HT1080 (cell line): ENCODE data around the gene TDRD3. TPM values are rescaled to one million over a fixed set of nuclear protein-coding genes. Genes with fewer than 3 reads are reported as not detected.
A peak's percentile ranks its signal among the peaks of the same experiment; 100 is the strongest.

Source experiments
- DNase-seq: peaks from one replicate; pipeline ENCODE4 v3.0.0-alpha.2; 2015; ENCODE audit warnings: low read depth
- total RNA-seq: library from RNA; depleted of rRNA; stranded (reverse); fragments of >200 nt; shearing (Covaris generic); gene quantifications from 2 replicates; pipeline ENCODE4 v1.2.3, GENCODE V29; 2014

Gene TDRD3
- total RNA-seq, 1 experiment from 2014 or later, result 10.7 TPM

DNA sequence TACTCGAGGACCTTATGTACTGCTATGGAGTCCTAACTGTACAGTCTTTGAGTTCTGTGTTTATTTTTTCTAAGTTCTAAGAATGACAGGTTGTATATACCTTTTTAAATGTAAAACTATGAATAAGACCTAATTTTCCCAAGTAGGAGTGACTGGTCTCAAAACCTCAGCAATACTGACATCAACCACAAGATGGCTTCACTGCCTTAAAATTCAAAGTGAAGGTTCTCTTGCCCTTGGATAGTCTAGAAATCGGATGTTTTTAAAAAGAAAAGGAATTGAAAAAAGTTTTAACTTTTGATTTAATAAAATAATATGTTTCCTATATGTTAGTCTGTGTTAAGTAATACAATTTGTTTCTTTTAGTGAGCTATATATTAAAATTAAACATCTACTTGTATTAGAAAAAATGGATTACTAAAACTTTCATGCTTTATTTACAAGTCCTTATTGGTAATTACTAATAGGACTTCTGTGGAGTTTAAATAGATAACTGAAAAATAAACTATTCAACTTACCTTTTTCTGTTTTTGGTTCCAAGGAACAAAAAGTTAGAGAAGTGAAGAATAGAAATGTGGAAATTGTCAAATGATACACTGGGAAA, 52.0 kb downstream of the TDRD3 start:
- DNase-seq, result peak; percentile 23

DNA sequence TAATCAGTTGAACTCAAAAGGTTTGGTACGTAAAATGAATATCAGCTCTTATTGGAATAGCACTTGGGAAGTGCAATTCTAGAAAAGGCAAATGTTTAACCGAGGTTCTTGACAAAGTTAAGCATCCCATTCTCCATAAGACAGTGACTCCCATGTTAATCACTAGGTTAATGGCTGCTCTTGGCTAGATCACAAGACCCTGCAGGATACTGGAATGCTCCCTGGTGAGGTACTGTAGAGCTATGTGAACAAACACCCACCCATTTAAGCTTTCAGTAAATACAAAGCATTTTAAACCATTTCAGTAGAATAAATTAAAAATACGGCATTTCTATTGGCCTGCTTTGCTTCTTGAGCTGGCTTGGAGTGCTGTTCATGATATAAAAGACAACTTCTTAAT, 56.5 kb downstream of the TDRD3 start:
- peak; percentile 6 for DNase-seq

DNA sequence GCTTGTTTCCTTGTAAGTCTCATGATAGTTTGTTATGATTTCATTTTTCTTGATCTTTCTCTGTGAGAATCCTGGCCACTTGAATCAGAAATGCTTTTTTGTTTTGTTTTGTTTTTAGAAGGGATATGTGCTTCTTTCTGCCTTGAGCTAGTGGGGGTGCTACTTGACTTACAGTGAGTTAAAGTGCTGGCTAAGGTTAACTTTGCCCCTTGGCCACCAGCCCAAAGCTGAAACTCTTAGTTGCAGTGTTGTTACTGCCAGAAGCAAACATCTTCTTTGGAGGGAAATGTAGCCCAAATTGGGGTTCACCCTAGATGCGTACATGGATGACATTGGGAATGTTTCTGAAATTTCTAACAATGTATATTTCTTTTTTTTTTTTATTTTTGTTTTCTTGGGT, 57.4 kb downstream of the TDRD3 start:
- DNase-seq, result no peak

DNA sequence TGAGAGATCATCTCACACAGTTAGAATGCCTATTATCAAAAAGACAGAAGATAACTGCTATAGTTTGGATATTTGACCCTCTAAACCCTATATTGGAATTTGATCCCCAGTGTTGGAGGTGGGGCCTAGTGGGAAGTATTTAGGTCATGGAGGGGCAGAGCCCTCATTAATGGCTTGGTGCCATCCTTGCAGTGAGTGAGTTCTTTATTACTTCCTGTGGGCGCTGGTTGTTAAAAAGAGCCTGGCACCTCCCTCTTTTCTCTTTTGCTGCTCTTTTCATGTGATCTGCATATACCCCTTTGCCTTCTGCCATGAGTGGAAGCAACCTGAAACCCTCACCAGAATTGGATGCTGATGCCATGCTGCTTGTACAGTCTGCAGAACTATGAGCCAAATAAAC, 66.8 kb downstream of the TDRD3 start:
- peak; percentile 50 for DNase-seq

DNA sequence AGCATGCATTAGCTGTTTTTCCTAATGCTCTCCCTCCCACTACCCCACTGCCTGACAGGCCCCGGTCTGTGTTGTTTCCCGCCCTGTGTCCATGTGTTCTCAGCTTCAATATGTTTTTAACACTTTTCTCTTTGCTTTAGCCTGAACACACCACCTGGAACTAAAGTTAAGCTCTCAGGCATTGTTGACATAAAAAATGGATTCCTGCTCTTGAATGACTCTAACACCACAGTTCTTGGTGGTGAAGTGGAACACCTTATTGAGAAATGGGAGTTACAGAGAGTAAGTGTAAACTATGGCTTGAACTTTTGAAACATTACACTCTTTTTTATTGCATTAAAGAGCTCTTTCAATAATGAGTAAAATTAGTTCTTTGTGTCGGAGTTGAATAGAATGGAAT, 70.1 kb downstream of the TDRD3 start:
- no peak for DNase-seq

DNA sequence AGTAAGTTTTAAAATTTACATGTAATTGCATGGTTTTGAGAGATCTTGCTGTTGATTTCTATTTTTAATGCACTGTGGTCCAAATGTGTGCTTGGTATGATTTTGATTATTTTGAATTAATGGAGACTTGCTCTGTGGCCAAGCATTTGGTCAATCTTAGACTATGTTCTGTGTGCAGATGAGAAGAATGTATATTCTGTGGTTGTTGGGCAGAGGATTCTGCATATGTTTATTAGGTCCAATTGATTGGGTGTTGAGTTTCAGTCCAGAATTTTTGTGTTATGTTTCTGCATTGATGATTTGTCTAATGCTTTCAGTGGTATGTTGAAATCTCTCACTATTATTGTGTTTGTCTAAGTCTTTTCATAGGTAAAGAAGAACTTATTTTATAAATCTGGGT, 82.3 kb downstream of the TDRD3 start:
- DNase-seq, result no peak

DNA sequence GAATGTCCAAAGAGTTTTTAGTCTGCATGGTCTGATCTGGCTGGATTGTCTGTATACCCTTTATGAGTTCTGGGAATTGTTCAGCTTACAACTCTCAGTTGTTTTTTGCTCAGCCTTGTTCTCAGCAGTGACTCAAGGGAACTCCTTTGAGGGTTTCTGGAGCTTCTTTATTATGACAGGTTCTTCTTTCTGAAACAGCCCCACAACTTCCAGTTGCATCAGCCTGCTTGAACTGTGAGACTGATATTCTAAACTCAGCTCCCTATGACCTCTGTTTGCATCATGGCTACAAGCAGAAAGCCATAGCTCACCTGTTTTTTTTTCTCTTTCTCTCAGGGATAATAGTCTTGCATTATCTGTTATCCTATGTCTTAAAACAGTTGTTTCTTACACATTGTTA, 85.0 kb downstream of the TDRD3 start:
- DNase-seq, result no peak

DNA sequence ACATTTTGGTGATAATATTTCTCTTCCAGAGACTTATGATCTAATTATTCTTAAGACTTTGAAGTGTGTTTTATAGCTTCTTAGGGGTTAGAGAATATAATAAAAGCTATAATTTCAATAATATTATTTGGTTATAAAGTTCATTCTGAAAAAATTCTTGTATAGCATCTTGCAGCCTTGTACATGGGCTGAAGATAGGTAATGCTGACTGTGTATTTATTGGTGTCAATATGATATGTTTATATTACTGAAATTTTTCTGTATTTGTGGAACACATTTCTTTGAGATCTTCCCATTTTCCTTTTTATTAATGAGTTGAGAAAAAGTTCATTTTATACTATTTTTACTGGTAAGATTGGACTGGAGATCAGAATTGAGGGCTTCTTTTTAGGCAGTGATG, 87.8 kb downstream of the TDRD3 start:
- no peak for DNase-seq

DNA sequence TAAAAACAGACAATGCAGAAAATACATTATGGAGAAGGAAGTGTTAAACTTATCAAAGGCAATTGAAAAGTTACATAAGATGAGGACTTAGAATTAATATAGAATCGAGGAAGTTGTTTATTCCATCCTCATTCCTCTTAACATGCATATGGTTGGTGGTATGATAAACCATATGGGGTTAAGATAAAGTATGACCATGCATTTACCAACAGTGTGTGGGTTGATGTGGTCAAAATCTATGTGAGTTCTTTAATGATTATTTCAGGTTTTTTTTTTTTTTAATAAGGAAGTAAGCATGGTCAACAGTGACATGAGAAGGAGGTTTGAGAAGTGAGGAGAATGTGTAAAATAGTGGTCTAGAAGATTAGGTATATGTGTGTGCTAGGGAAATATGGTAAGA, 94.5 kb downstream of the TDRD3 start:
- DNase-seq, result no peak

DNA sequence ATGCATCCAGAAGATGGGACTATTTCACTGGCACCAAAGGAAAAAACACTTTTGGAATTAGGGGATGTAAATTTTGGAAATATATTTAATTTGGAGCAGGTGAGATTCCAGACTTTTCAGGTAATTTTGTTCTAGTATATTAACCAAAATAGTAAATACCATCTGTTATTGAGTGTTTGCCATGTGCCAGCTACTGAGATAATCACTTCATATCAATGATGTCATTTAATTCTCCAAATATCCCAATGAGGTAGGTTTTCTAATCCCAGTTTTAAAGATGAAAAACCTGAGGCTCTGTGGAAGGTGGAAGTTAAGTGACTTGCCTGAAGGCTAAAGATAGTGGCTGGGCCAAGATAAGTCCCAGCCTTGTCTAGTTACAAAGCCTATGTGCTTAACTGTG, 95.2 kb downstream of the TDRD3 start:
- DNase-seq, result no peak

DNA sequence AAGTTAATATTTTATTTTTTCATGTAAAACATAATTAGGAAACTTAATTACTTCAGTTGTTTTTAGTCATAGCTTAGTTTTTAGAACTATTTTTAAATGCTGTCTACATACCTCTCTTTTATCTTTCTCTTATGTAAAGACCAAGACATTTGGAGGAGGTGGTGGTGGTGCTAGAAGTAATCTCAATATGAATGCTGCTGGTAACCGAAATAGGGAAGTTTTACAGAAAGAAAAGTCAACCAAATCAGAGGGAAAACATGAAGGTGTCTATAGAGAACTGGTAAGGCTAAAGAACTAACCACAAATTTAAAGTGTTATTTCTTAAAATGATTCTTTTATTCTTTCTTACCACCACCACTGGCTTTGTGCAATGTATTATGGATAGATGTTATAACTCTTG, 97.3 kb downstream of the TDRD3 start:
- no peak for DNase-seq

DNA sequence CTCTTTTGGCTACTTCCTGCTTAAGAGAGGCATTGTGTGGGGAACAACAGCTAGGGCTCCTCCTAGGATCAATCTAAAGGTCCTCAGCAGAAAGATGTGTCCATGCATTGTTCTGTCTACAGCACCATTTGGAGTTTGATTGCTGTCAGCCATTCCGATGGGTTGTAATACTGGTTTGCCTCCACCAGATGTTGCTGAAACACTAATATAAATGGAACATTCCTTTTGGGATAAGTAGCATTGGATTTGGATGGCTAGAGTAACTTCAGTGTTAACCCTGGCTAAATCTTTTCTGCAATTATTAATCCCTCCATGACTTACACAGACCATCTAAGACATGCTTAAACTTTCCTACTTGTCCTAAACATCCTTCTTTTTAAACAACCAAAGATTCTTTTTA, 104.2 kb downstream of the TDRD3 start:
- peak; percentile 24 for DNase-seq

DNA sequence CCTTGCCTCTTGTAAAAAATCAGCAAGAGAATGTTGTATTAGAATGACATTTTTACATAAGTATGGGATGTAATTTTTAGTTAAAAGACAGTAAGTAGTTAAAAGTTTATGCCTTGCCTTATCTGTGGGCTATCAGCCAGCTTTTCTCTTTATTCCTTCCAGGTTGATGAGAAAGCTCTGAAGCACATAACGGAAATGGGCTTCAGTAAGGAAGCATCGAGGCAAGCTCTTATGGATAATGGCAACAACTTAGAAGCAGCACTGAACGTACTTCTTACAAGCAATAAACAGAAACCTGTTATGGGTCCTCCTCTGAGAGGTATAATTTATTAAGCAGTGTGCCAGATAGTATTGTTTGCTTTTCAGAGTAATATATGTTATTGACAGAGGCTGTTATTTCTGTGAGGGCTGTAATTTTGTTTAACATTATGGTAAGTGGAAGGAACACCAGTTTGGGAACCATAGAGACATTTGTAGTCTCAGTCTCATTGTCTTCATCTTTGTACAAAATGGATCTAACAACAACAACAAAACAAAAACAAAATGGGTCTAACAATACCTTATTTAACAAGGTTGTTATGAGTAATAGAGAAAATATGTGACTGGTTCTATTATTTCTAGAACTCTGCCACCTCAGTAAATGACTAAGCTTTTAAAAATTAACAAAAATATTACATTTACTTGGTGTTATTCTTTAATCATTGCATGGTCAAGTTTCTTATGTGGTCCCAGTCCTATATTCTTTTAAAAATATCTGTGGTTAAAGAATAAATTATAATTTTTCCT, 112.8 kb downstream of the TDRD3 start:
- peak; percentile 11 for DNase-seq

DNA sequence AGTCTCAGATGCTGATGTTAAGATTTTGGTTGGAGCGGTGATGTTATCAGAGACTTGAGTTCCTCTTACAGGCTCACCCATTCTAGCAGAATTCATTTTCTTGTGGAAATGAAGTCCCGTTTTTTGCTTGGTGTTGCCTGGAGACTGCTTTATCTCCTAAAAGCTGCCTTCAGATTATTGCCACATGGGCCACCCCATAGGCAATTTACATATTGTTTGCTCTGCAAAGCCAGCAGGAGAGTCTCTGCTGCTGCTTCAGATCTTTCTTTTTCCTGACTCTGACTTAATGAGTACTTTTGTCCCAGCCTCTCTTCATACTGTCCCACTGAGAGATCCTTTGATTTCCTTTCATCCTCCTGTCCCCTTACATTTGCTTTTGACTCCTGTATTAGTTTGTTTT, 114.6 kb downstream of the TDRD3 start:
- no peak for DNase-seq

DNA sequence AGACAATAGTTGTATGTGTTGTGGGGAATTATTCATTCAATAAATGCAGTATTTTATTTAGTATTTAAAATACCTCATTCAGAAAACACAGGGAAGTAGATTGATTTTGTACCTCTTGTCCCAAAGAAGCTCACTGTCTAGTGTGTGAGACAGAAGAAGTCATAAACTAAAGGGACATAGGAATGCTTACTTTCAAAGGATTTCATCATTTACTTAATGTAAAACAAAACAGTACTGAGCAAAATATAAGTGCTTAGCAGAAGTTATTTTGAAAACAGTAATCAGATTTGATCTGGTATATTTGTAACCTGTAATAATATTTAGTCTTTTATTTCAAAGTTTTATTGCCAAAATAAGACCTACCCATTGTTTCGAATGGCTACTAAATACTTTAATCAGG, 117.9 kb downstream of the TDRD3 start:
- no peak for DNase-seq

DNA sequence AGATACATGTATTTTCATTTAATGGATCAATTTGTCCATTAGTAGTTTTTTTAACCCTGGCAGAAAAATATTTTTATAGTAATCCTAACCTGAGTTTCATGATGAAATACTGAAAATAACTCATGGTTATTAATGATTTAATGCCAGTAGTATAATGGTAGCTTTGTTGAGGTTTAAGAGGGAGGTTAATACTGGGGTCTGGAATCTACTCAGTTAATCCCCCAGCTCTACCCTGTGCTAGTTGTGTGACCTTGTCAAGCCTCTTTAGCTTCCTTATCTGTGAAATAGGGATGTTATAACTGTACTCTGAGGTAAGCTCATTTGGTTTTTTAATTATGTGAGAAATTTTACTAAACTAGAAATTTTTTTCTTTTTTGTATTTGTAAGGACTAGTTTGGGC, 122.5 kb downstream of the TDRD3 start:
- no peak for DNase-seq

DNA sequence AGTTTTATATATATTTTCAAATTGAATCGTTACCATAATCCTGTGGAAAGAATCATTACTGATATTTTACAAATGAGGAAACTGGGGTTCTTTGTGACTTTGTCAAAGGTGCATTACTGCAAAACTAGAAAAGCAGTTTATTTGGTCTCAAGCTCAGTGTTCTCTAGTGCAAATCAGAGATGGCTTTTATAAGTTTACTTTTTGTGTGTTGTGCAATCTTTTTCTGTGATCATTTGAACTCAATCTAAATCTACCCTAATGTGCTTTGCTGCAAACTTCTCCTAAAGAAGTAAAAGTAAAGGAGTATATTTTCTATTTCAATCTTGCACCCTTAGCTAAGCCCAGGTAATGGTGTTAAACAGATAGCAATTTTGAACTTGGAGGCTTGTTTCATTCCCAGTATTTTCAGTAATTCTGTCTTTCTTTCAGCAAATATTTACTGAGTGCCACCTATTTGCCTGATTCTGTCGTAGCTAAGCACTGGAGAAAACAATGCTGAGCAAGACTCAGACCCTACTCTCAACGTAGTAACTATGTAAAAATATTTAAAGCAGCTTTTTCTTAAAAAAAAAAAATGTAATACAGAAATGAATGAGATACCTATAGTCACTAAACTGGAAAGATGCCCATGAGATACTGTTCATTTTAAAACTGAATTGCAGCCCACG, 124.0 kb downstream of the TDRD3 start:
- DNase-seq, result no peak

DNA sequence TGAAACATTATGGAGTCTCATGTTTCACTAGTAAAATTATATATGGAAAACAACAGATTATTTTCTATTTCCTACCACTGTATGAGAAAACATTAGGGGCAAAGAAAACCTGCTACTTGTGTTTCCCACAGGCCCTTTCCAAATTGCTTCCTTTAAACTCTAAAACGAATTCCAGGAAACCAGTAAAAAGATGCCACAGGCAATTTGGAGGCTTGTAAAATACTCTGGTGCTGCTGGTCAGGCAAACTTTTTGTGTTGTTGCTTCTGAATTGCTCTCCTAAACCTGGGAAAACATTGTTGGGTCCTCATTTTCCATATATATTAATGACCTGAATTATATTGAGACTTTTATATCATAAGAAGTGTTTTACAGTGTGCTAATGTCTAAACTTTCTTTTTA, 141.5 kb downstream of the TDRD3 start:
- DNase-seq, result no peak

DNA sequence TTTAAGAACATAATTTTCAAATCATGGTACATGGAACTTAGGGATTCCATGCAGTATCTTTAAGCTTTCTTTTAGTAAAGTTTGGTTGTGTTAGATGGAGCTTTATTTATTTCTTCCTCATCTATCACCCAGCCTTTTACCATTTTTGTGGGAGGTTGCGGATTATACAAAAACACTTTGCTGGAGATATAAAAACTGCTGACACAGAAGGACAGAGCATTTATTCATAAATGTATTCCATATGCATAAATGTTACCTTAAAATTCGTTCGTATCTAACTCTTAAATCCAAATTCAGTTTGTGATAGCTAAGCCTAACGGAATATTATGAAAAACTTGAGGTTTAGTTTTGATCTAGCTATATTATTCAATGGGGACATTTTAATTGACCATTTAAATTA, 143.3 kb downstream of the TDRD3 start:
- no peak for DNase-seq

DNA sequence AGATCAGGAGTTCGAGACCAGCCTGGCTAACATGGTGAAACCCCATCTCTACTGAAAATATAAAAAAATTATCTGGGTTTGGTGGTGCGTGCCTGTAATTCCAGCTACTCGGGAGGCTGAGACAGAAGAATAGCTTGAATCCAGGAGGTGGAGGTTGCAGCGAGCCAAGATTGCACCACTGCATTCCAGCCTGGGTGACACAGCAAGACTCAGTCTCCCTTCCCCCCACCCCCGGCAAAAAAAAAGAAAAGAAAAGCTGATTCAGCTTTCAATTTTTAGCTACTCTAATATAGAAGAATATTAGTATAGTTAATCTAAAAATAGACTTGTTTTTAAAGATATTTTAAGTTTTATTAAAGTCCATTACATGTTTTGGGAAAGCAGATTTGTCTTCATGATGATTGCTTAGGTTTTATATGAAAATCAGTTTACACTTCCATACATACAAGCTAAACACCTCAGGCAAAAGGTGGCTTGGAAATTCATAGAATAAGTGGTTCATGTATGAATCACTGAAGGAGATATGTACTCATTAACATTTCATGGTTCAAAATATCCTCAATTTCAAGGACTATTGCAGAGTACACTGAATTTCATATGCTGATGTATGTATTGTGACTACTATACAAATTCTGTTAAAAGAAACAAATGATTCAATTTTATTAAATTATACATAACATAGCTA, 165.2 kb downstream of the TDRD3 start:
- peak; percentile 19 for DNase-seq

DNA sequence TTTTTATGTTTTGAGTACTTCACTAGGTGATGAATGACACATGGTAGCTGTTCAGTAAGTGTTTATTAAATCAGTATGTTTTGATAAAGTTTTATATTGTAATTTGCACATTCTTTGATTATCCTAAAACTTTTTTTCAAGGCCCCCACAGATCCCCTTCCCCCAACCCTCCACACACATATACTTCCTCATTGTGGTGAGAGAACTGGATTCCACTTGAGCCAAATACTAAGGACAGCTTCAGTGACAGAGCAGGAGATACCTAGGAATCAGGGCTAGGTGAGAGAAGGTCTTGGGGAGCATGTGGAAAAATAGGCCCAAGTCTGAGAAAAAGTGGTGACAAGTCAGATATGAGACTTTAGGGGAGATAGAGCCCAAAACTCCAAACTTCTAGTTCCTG, 174.6 kb downstream of the TDRD3 start:
- no peak for DNase-seq
